NK-92 (cell line): Measurements from ENCODE around the gene ADGRL3.
"Not testable (repeated sequence)": the region's sequence is repeated elsewhere in the genome, so short reads cannot be mapped to it uniquely, and the experiment has no call there.

Experiments used
- DNase-seq: peaks from one replicate; lab custom pipeline; 2025; ENCODE audit not compliant: unreplicated experiment; lab: John Stamatoyannopoulos, UW

Gene ADGRL3

DNA sequence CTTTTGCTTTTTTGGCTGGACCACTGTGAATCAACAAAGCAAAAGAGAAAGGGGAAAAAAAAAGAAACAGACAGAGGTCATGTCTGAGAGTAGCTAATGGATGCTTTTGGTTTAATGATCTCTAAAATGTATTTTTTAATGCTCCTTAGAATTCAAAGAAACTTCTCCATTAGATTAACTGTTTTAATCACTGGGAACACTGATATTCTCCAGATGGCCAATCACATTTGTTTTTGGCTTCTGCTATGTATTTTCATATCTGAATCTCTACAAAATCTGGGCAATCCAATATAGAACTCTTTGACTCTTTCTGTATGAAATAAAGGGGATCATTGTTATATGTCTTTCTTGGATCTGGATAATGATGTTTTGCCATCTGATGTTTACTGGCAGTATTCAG is 278.2 kb downstream of the ADGRL3 start:
- DNase-seq, result no peak

DNA sequence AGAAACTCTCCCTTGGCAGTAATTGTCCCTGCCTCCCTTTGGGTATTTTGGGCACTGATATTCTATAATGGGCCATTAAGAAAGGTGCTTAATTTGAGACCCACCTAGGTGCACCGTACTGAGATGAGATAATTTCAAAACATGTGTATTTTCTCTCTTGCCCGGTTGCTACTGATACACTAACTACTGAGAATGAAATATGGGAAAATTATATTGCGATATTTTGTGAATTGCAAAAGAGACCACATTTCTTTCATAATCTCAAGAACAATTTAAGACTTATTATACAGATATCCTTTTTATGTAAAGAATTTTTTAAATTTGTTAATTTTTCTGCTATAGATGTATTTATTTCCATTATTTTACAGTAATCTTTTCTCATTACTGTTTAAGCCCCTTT is 284.9 kb downstream of the ADGRL3 start:
- DNase-seq, result no peak

DNA sequence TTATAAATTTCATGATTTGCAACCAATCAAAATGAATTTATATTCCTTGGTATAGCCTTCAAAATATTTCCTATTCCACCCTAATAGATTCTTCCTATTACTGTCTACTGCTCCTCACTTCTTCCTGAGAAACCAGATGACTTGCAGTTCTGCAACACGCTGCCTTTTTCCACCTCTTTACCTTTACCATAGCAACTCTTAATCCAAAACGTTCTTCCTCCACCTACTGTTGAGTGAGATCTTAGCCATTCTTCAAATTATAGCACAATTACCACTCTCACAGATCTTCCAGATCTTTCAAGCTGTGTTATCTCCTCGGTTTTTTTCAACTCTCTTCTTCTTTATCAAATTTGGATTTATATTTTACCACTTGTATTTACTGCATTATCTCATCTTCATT is 289.8 kb downstream of the ADGRL3 start:
- DNase-seq, result no peak

DNA sequence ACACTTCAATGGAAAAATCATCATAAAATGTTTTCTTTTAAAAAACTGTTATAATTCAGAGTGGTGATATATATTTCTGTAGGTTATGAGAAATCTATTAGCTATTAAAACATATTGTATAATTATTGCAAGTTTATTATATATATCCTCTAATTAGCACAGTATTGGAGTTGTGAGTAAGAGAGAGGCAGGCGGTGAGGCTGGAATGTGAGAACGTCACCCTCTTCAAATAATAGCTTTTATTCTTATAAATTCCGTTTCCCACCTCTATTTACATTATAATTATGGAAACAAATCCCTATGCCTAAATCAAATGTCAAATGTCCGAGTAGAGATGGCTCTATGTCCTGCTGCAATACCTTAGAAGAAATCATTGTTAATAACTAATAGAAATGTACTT is 292.9 kb downstream of the ADGRL3 start:
- DNase-seq, result no peak

DNA sequence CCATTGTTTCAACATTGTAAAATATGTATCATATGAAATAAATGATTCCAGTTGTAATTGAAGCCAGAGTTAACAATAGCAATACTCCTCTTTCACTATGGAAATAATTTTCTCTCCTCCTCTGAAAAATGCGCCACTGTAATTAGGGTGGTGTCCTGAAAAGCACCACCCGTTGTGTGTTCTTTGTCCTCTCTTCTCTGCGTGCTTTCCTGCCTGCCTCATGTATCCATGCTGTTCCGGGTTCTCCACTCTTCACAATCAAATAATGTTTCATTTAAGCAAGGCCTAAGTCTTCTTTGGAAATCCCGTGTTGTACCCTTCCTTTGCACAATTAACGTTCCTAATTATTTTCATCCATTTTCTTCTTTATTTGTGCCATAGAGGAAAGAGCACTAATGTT is 293.3 kb downstream of the ADGRL3 start:
- DNase-seq, result no peak

DNA sequence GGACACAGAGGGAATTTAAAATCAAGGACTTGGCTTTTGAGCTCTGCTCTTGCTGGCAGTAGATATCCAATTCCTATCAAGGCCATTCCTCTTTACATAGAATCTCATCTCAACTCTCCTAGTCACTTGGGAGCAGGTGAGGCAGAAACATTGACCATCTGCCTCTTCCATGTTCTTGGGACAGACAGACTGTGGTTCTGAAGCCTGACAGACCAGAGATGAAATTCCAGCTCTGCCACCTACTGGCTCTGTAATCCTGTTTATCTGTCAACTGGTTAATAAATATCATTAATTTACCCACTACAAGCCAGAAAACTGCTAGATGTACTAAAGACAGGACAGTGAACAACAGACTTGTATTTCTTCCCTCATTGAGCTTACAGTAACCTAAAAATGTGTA is 300.8 kb downstream of the ADGRL3 start:
- no peak for DNase-seq

DNA sequence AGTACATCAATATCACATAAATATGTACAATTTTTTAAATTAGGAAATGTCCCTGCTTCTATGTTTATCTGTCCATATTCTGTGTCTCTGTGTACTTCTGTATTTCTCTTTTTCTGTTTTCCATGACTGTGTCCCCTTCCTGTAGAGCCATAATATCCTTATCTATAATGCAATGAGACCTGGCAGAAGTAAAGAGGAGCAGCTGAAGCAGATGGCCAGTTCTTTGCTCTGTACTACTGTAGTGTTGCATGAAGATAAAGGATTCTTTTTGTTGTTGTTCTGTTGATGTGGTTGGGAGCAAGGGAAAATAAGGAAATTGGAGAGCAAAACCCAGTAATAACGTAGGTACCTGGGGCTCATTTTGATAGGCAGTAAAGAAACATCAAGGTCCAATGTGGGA is 301.7 kb downstream of the ADGRL3 start:
- no peak for DNase-seq

DNA sequence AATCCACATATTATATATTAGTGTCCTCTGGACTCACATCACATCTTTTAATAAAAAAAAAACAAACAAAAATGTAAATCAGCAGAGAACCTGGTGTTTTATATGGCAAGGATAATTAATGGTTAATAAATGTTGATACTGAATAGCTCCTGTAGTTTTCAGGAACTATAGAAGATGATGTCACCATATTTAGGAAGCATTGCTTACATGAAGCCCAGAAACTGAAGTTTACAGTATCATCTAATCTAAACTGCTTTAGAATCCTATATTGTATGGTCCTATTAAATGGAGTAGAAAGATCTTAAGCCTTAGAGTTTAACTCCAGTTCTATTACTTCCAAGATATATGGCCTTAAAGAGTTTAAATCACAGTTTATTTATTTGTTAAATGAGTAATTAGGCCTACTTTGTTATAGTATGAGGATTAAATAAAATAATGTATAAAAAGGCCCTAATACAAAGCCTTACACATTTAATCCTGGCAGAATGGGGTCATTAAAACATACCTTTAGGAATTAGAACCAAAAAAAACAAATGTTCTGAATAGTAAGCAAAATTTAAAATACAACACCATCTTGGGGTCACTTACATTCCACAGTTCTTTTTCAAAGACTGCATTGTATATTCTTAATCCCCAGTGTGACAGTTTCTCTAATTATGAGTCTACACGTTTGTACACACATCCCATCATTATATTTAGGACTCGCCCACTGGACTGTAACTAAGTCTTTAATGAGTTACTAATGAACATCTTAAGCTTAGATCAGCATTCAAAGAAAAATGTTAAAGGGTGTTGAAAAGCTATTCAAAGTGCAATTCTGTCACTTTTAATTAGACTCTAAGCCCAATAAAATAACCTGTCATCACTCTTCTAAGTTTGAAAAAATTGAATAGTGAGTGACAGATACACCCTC is 305.9 kb downstream of the ADGRL3 start:
- no peak for DNase-seq

DNA sequence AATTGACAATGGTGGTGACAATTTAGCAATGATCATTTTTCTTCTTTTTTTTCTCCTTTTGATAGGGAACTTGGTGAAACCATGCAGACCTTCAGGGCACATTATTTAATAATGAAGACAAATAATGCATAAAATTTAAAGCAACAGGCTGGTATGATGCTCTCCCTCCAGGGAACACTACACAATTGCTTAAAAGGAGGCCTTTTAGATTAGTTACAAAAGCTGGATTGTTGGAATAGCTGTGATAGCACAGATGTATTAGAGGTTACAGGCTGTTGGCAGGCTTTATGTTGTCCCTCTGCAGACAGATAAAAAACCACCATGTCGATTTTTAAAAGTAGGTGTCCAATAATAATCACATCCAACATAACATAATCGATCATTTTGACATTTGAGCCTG is 307.0 kb downstream of the ADGRL3 start:
- DNase-seq, result no peak

DNA sequence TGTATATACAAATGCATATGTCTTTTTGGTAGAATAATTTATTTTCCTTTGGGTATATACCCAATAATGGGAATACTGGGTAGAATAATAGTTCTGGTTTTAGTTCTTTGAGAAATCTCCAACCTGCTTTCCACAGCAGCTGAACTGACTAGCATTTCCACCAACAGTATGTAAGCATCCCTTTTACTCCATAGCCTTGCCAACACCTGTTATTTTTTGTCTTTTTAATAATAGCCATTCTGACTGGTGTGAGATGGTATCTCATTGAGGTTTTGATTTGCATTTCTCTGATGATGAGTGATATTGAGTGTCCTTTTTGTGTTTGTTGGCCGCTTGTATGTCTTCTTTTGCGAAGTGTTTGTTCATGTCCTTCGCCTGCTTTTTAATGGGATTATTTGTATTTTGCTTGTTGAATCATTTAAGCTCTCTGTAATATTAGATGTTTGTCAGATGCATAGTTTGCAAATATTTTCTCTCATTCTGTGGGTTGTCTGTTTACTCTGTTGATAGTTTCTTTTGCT is 309.7 kb downstream of the ADGRL3 start:
- not testable (repeated sequence) for DNase-seq

DNA sequence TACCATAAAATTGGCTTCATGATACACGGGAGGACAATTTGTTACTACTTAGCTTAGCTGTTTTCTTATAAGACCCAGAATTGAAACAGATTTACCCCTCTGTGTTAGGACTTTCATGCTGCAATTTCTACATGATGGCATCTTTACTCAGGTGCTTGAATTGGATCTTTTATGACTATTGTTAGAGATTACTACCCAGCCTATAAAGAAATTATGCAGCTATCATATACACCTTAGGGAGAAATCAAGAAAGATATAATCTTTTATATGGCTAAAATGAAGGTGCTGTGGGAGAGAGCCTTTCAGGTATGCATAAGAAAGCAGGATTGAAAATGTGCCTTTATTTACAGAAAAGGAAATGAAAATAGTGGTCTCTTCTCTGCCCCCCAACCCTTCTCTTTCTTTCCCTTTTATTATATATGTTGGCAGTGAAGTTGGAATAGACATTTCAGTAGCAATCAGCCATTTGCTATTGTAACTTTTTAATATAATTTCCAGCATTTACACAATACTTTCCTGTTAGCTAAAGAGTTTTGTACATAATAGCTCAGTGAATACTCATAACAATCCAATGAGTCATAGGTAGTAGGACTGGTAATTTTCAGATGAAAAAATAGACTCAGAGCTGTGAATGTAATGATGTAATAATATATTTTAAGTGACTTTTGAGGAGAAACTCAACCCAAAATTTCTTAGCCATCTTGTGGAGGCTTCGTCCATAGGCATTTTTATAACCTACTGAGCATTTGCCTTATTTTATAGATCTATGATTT is 311.8 kb downstream of the ADGRL3 start:
- no peak for DNase-seq

DNA sequence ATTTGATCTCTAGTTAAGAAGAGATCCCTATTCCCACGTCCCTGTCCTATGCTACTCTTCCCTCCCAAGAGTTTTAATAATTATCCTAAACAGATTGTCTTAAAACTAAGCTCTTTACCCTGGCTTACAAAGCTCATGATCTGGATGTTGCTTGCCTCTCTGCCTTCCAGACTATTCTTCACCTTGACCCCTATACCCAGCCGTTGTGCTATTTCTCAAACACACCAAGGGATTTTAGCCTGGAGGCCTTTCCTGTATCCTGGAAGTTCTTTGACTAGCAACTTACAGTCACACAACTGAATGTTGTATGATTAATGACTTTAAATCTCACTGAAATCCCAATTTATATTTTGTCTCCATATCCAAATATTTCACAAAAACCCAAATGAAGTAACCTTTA is 314.9 kb downstream of the ADGRL3 start:
- no peak for DNase-seq

DNA sequence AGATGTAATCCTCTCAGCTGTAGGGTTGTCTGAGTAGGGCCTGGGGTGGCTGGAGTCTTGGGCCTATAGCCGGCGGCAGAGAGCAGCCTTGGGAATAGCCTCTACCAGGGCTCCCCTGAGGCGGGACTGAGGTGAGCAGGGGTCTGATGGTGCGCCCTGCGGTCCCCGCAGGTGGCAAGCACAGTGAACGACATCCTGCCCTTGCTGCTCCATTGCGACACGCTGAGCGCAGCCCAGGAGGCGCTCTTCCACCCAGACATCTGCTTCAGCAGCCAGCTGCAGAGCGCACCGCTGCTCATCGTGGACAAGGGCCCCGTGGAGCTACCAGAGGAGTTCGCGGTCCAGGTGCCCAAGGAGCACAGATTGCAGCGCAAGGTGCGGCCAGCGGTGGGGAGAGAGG is 317.0 kb downstream of the ADGRL3 start:
- no peak for DNase-seq

DNA sequence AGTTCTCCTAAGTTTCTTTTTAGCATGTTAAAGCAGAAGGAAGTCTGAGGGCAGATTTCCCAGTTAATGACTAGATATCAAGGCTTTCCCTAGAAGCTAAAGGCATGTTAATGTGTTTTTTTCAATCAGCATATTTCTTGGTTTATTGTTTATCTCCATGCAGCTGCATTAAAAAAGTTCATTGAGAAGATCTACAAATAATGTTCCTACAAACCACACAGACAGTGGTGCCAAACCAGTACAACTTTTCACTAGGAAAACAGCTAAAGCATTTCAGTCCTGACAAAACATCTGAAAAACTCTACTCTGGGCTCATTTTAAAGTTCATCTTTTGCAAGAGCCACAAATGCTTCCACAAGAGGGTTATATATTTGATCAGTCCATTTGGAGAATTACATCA is 320.0 kb downstream of the ADGRL3 start:
- DNase-seq, result no peak

DNA sequence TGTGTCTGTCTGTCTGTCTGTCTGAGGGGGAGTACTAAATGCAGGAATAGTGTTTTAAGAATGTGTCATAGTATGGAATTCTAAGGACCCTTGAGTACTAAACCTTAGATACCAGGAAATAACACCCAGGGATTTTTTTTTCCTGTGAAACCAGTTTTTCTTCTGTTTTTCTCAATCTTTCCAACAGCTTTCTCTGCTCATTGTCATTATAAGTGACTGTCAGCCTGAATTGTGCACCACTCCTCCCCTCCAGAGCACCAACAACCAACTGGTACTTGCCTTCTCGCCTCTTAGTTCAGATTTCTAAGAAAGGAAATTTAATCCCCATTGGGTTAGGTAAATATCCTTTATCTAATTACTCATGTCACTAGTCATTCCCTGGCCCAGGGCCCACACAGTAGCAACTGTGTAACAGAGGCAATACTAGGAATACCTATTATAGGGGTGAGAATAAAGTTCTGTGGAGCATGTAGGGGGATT is 320.6 kb downstream of the ADGRL3 start:
- DNase-seq, result no peak

DNA sequence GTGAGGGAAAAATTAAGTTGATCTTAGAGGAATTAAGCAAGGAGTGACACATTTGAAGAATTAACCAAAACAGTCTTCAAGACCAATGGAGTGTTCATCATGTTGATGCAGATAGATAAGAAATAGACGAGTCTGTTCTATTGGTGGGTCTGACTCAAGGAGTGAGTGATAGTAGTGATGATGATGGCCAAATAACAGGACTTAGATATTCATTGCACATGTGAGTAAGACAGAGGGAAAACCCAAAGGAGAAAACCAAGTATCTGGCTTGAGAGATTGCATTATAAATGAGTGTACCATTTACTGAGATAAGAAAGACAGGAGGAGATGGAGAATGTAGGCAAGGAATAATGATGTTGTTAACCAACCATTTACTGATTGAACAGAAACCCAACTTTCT is 321.3 kb downstream of the ADGRL3 start:
- DNase-seq, result no peak

DNA sequence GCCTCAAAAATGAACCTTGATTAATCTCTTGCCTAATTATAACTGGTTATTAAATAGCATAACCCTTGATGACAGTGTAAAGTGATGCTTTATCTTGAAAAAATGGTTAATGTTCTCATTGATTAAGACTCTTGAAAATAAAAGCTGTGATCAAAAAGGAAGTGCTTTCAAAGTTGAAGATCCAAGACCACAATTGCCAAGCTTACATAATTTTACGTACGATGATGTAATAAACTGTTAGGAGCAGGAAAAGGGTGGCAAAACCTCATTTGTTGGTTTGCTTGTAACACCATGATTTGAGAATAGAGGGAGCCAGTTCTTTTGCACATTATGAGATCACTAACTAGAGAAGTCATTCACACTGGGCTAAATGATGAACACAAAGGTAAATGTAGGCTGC is 322.2 kb downstream of the ADGRL3 start:
- DNase-seq, result no peak

DNA sequence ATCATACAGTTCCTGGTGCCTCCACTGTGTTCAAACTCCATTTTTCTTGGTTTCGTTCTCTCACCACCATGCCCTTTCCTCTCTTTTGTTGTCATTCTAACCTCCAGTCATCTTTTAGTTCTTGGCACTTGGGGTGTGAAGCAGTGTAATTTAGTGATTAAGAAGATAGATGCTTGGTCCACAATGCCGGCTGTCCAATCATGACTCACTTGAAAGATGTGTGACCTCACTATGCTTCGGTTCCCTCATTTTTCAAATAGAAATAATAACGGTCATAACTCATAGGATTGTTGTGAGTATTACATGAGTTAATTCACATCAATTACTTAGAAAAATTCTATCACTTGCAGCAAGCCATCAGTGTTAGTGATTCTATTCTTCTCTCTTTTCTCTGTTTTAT is 327.8 kb downstream of the ADGRL3 start:
- DNase-seq, result no peak

DNA sequence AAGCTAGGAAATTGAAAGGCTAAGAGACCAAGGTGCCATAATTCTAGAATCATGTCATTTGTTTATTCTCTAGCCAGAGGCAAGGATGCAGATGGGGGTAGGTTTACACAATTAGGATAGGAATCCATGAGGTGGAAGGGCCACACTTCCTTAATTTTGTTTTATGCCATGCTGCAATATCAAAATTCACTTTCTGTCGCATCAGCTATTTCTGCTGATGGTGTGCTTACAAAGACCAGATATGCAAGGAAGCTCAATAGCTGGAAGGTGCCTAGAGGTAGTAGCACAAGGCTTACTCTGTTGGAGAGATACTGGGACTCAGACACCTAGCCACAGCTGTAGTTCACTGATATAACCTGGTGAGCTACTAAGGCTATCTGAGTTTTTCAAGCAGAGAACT is 328.5 kb downstream of the ADGRL3 start:
- DNase-seq, result no peak

DNA sequence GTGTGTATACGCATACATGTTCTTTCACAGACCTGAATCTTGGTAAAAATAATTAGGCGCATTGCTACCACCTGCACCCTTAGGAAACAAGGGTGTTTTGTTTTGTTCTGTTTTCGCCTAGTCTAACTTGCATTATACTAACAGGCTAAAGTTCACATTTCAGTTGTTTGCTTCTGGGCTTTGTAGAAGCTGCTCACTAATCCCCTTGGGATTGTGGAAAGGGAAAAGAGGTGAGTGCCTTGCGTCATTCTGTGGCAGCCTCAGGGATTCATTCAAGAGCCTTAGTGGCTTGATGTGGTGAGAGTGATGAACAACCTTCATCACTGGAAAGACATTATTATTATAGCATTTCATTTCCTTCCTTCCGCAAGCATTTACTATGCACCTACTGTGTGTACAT is 331.1 kb downstream of the ADGRL3 start:
- DNase-seq, result no peak

DNA sequence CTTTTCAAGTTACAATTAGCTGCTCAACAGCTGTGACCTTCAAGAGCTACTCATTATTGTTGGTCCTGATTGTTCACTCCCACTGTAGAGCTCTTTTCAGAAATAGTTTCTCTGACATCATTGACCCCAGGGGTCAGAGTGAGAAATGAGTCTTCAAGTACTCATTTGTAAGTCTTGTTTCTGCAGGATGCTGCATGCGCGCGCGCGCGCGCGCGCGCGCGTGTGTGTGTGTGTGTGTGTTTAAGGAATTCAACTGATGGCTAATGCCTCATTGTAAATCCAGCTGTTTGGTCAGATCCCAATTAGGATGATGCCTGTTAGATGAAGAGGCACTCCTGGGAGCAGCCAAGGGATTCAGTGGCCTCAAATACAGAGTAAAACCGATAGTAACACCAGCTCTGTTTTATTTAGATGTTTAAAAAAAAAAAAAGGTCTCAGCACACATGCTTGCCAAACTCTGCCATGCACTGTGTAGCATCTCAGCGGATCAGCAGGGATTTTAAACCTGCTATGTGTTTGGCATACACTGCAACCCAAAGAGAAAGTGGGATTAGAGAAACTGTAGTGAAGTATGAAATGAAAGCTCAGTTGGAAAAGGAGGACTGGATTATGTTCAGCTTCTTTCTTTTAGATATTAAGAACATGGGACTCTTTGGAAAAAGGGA is 332.3 kb downstream of the ADGRL3 start:
- no peak for DNase-seq
